GM12872 (cell line): Measurements from ENCODE around the gene APOBEC2.

Experiments
- TF ChIP-seq, protein P1 (sequence below): IDR thresholded peaks from 3 replicates; pipeline ENCODE4 v1.5.1; 2011; ENCODE audit warnings: low read depth, mild to moderate bottlenecking, low read length, moderate library complexity; ENCODE audit not compliant: insufficient read depth

Gene APOBEC2

DNA sequence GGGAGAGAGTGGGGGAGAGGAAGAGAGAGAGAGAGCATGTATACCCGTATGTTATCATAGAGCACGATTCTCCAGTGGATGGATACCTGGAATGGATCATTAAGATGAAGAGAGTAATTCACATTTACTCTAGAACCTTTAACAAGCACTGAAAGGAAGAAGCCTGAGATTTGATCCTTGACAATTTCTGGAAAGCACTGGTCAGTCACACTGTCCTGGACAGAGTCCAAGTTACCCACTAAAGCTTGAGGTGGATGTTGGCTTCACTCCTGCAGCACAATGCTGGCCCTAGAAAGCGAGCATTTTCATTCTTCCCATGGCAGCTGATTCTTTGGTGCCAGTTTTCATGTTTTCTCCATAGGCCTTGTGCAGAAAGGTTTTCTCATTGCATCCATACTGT is 45.4 kb downstream of the APOBEC2 start:
- TF ChIP-seq, protein P1, sequence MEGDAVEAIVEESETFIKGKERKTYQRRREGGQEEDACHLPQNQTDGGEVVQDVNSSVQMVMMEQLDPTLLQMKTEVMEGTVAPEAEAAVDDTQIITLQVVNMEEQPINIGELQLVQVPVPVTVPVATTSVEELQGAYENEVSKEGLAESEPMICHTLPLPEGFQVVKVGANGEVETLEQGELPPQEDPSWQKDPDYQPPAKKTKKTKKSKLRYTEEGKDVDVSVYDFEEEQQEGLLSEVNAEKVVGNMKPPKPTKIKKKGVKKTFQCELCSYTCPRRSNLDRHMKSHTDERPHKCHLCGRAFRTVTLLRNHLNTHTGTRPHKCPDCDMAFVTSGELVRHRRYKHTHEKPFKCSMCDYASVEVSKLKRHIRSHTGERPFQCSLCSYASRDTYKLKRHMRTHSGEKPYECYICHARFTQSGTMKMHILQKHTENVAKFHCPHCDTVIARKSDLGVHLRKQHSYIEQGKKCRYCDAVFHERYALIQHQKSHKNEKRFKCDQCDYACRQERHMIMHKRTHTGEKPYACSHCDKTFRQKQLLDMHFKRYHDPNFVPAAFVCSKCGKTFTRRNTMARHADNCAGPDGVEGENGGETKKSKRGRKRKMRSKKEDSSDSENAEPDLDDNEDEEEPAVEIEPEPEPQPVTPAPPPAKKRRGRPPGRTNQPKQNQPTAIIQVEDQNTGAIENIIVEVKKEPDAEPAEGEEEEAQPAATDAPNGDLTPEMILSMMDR, result no peak

DNA sequence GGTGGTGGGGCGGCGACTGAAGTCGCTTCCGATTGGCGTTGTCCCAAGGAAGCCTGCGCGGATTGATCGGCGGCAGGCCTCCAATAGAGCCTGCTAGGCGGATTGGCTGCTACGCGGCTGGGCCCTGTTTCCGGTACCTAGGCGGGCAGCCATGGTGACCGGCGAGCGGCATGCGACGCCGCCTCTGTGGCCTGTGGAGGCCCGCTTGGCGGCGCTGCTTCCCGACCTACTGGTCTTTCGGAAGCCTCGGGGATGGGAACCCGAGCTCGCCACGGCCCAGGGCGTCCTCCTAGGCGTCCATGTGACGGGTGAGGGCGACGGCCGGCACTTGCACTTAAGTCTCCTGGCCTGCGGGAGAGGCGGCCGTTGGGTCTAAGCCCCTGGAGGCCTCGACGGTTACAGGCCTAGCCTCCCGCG is 47.9 kb downstream of the APOBEC2 start:
- TF ChIP-seq, protein P1, result no peak

DNA sequence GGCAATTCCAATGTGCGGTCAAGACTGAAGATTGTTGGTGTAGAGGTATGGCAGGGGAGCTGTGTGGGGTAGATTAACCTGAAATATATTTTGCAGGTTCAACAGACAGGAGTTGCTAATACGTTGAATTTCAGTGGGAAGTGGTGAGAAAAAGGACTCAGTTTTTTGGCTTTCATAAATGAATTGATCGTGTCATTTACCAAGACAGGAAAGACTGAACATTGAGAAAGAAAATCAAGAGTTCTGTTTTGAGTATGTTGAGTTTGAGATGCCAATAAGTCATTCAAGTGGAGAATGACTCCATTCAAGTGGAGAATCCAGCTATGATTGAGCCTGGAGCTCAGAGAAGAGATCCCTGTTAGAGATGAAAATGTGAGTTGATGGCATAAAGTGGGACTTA is 50.8 kb downstream of the APOBEC2 start:
- TF ChIP-seq, protein P1, result no peak

DNA sequence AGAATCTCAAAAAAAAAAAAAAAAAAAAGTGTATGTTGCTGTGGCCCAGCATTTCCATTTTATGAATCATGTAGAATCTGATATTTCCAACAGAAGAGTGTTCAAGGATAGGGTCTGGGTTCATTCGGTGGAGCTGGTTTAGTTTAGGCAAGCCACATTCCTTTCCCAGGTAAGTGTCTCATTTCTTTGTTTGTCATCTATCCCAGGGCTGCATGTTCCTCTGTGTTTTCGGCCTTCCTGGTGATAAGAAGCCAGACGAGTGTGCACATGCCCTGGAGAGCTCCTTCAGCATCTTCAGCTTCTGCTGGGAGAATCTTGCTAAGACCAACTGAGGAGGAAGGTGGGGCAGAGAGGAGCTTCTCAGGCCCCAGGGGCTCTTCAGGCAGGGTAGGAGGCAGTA is 58.0 kb downstream of the APOBEC2 start:
- TF ChIP-seq, protein P1, result no peak
